HG02588 (cell line): ENCODE data around the gene ACAD10.

ENCODE experiments used
- ATAC-seq: cut with Tn5 transposase; IDR thresholded peaks from one replicate; pipeline ENCODE4 v1.9.1; 2021; ENCODE audit warnings: mild to moderate bottlenecking, moderate library complexity; ENCODE audit not compliant: unreplicated experiment

Gene ACAD10

DNA sequence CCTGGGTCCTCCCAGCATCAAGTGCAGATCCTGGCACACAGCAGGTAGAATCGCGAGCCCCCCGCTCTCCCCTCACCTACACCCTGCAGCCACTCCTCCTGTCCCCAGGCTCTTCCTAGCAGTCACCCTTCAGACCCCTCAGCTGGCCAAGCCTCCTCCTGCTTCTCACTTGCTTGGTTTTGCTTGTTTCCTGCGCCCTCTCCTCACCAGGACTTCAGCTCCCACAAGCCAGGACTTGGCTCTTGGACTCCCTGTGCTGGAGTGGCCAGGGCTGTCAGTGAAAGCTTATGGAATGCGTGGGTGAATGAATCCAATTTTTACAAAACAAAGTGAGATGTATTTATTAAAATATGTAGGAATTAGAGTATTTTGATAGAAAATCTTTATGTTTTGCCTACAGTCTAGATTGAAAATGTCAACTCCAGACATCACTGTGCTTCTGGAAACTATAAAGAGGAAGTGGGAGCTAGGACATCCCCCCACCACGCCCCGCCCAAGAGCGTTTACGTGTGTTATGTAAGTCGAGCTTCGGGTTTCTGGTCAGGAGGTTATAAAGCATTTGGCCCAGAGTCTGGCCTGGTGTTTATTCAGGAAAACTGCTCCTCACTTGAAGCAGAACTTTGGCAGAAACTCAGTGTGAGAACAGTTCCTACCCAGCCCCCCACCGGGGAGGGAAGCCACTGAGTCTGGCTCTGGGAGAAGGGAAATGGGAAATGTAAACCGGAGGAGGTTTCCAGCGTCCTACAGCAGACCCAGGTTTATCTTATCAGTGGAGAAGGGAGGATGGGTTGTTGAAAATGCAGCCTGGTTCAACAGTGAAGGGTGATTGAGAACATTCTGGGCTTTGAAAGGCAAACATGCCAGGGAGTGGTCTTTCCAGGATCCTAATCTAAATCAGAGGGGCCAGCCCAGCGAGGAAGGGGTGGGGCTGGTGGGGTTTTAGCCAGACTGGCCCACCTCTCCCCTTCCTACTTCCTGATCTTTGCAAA lies 89.6 kb downstream of the ACAD10 start:
- no peak for ATAC-seq

DNA sequence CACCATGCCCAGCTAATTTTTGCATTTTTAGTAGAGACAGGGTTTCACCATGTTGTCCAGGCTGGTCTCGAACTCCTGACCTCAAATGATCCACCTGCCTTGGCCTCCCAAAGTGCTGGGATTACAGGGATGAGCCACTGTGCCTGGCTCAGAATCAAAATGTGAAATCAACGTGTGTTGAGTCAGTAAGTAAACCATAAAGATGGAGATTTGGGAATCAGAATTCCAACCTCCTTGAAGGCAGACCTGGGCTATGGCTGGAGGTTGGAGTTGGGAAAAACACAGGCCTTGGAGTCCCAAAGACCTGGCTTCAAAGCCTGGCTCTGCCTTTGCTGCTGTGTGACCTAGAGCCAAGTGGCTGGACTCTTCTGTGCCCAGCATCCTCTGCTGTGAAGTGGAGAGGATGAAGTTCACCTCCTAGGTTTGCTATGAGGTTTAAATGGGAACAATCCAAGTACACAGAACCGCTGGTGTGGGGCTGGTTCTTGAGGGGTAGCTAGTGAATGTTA lies 91.0 kb downstream of the ACAD10 start:
- no peak for ATAC-seq

DNA sequence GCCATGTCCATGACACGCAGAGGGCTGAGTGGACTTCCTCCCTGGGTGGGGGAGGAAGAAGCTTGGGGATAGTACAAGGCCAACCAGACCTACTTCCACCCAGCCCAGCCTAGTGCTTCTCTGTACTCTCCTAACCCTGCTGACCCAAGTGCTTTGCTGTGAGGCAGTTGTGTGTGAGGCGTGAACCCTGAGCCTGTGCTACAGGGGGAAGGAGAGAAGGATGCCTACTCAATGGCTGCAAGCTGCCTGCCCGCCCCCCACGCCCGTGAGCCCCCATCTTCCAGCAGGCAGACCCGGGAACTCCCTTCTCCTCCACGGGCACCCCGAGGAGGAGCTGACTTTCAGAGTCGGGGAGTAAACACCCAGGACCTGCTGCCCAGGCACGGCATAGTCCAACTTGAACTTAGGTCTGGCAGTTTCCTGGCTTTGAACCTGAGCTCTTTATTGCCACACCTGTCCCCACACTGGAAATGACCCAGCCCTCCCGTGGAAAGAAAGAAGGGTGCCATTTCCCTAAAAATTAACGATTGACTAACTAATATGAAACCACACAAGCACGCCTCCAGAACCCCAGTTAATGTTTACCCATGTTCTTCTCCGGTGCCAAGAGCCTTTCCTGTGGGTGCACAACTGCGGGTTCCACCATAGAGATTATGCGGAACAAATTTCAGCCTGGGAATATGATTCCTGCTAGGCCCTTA lies 91.6 kb downstream of the ACAD10 start:
- ATAC-seq, result no peak

DNA sequence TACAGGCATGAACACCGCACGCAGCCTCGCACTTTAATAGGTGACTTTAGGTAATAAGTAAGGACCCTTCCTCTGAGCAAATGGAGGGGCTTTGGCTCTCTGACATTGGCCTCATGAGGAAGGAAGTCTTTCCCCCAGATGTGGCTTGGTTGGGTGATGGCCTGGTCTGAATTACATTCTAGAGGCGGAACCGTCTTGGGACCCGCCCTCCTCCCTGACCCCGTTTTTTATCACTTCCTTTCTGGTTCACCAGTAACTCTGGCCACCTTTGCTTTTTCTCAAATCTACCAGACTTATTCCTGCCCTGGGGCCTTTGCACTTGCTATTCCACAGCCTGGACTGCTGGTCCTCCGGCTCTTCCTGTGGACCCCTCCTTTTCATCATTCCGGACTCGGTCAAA lies 94.3 kb downstream of the ACAD10 start:
- ATAC-seq, result no peak

DNA sequence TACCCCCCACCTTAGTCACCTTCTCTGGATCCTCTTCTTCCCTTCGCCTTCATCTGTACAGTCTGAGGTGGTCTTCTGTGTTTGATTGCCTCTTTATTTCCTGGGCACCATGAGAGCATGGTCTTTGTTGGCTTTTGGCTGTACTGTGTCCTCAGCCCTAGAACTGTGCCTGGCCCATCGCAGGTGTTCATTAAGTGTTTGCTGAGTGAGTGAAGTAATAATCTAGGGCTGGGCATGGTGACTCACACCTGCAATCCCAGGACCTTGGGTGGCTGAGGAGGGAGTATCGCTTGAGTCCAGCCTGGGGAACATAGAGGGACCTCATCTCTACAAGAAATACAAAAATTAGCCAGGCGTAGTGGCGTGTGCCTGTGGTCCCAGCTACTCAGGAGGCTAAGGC lies 94.8 kb downstream of the ACAD10 start:
- ATAC-seq, result no peak

DNA sequence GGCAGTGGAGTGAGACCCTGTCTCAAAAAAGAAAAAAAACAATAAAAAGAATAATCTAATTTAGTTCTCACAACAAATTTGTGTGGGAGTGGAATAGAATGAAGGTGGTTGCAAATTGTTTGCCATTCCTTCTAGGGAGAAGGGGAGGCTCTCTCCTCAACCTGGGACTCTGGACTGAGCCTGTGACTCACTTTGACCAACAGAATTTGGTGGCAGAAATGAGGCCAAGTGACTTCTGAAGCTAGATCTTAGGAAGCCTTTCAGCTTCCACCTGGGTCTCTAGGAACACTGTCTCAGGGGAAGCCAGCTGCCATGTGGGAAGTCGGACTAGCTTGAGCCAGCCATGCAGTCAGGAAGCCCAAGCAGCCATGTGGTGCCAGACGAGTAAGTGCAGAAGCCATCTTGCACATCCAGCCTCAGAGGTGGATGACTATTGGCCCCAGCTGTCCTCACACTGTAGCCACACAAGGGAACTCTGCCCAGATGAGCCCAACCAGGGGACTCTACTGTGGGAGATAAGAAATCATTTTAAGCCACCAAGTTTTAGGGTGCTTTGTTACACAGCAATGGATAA lies 95.3 kb downstream of the ACAD10 start:
- ATAC-seq, result no peak

DNA sequence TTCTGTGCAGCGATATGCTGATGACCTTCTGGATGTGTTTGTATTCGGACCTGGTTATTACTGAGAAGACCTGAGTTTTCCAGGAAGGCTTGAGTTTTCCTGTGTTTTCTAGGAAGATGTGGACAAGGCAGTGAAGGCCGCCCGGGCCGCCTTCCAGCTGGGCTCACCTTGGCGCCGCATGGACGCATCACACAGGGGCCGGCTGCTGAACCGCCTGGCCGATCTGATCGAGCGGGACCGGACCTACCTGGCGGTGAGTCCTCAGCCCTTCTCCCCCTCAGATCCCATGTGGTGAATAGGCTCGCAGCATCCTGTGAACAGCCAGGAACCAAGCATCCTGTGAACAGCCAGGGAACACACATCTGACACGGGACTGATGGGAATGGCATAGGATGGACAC lies 97.2 kb downstream of the ACAD10 start:
- ATAC-seq, result no peak

DNA sequence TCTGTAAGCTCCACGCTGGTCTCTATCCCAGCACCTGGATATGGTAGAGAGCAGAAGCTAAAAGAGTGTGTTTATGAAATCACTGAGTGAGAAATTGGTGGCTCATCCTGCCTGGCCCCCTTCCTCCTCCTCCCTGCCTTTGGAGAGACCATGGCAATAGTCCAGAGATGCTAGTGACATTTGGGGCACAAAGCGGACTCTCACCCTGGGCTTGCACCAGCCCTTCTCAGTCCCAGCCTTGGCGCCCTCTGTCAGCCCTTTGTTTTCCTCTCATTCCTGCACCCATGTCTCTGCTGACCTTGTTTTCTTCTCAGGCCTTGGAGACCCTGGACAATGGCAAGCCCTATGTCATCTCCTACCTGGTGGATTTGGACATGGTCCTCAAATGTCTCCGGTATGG lies 99.1 kb downstream of the ACAD10 start:
- ATAC-seq, result no peak

GRCh38 chr12:111785651-111786050 lies 99.8 kb downstream of the ACAD10 start:
- ATAC-seq, result no peak

GRCh38 chr12:111788178-111788654 lies 102.4 kb downstream of the ACAD10 start:
- ATAC-seq, result no peak

DNA sequence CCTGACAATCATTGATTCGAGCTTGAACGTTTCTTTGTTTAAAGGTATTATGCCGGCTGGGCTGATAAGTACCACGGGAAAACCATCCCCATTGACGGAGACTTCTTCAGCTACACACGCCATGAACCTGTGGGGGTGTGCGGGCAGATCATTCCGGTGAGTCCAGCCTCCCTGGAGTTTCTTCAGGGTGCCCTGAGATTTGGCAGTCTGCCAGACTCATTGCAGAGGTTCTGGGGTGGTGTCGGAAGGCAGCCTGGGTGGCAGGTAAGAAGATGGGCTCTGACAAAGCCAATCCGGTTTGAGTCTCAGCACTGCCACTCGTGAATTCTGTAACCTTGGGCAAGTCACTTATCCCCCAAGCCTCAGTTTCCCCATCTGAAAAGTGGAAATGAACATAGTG lies 103.9 kb downstream of the ACAD10 start:
- no peak for ATAC-seq

DNA sequence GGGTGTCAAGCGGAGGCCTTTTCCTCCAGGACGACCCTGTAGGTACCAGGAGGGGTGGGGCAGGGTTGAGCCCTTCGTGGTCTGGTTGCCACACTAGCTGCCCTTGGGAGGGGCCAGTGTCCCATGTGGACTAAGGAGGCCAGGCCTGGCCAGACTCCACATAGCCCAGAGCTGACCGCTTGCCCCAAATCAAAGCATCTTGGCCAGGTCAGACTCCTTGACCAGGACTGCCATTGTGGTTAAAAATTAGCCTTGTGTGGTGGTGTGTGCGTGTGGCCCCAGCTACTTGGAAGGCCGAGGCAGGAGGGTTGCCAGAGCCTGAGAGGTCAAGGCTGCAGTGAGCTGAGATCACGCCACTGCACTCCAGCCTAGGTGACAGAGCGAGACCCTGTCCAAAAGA lies 105.7 kb downstream of the ACAD10 start:
- ATAC-seq, result no peak

- ATAC-seq, result no peak
Measured at GRCh38 chr12:111792155-111792855, 106.5 kb downstream of the ACAD10 start.

DNA sequence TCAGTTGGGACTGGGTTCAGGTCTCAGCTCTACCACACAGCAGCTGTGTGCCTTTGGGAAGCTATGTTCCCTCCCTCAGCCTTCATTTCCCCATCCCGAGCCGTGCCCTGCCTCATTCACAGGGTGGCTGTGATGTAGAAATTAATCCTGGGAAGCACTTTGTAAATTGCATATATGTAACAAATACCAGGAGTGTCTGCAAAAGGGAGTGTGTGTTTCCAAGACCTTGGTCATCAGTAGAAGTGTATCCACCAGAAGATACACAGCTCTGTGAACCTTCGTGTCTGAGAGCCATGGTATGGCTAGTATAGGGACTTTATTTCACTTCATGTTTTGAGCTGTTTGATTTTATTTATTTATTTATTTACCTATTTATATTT lies 107.0 kb downstream of the ACAD10 start:
- ATAC-seq, result no peak

DNA sequence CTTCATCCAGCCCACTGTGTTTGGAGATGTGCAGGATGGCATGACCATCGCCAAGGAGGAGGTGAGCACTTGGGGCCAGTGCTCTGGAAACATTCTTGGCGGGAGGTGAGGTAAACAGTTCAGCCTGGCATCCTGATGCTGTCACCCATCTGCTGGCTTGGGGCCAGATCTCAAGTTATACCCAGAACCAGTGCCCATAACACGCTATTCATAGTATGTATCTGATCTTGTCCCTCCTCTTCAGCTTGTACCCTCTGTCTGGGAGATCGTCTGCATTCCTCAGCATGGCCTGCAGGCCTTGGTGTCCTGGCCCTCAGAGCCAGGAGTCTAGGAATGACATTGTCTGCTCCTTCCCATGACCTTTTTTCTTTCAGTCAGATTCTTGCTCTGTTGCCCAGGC lies 112.3 kb downstream of the ACAD10 start:
- ATAC-seq, result no peak

- no peak for ATAC-seq
Measured at GRCh38 chr12:111799758-111800157, 113.9 kb downstream of the ACAD10 start.

GRCh38 chr12:111803038-111803626 lies 117.3 kb downstream of the ACAD10 start:
- ATAC-seq, result no peak

DNA sequence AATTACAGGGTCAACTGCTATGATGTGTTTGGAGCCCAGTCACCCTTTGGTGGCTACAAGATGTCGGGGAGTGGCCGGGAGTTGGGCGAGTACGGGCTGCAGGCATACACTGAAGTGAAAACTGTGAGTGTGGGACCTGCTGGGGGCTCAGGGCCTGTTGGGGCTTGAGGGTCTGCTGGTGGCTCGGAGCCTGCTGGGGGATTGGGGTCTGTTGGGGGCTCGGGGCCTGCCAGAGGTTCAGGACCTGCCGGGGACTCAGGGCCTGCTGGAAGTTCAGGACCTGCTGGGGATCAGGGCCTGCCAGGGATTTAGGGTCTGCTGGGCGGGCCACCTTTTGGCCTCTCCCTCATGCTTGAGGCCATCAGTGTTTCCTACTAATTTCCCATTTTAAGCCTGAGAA lies 118.0 kb downstream of the ACAD10 start:
- no peak for ATAC-seq

DNA sequence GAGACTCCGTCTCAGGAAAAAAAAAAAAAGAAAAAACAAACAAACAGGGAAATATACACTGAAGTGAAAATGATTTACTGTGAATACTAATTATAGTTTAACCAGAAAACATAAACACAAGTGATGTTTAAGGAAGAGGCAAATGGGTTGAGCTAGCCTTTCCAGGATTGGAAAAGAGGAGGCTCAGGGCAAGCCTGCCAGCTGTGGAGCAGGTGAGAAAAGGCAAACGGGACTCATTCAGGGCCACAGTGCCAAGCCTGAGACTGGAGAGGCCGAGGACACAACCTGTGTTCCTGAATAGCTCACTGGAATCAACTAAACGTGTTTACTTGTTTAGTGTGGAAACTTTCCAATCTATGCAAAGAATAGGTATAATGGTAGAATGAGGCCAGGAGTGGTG lies 120.5 kb downstream of the ACAD10 start:
- no peak for ATAC-seq
